ENCODE measurements around the gene OSTN. TPM values are rescaled to one million over a fixed set of nuclear protein-coding genes. Genes with fewer than 3 reads are reported as not detected.
A peak's percentile ranks its signal among the peaks of the same experiment; 100 is the strongest.

Gene OSTN
- total and polyA plus RNA-seq, 3 experiments from 2014 or later = not detected

DNA sequence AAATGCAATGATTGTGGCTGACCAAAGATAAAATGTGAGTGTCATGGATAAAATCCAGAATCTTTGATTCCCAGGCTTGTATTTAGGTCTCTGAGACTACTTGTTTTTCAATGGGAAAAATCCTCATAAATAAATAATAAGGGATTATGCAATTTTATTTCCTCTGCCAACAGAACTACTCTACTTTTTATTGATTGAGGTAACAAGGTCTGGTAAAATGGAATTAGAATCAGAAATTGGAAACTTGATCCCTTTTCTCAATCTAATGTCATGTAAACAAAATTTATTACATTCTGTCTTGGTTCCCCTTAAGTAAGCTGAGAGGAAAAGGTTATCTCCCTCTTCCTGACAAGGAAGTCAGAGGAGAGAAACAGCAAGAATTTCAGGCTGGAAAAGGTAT is 81.8 kb downstream of the OSTN start:
- Histone ChIP-seq H3K27me3 (ENCODE audit: insufficient read depth, low read length, poor library complexity, severe bottlenecking) (no peaks in the 10 kb centered on the region), H3K4me1 (ENCODE audit: insufficient read depth, low read length) (no peaks in the 10 kb centered on the region), H3K27ac (ENCODE audit: low read depth, low read length) (no peak overlapping the region), H3K9me3 (ENCODE audit: low read length) (no peaks in the 10 kb centered on the region), H3K36me3 (ENCODE audit: insufficient read depth, low read length) (no peaks in the 10 kb centered on the region), H3K4me3 (ENCODE audit: low read length) (no peak overlapping the region)
- no peaks in the 10 kb centered on the region for H3K27me3 Mint-ChIP-seq
- no peaks in the 10 kb centered on the region for H3K4me1 Mint-ChIP-seq
- H3K36me3 Mint-ChIP-seq = no peaks in the 10 kb centered on the region
- POLR2A ChIA-PET = no interaction called here
- no peak for DNase-seq
- peaks cover 0 to 10% (median 2%) of the 10 kb centered on the region in 5 donors for H3K9me3 Mint-ChIP-seq
- CTCF ChIA-PET = no interaction called here
- H3K27ac Mint-ChIP-seq = no peak overlapping the region
- H3K4me3 Mint-ChIP-seq = no peak overlapping the region

DNA sequence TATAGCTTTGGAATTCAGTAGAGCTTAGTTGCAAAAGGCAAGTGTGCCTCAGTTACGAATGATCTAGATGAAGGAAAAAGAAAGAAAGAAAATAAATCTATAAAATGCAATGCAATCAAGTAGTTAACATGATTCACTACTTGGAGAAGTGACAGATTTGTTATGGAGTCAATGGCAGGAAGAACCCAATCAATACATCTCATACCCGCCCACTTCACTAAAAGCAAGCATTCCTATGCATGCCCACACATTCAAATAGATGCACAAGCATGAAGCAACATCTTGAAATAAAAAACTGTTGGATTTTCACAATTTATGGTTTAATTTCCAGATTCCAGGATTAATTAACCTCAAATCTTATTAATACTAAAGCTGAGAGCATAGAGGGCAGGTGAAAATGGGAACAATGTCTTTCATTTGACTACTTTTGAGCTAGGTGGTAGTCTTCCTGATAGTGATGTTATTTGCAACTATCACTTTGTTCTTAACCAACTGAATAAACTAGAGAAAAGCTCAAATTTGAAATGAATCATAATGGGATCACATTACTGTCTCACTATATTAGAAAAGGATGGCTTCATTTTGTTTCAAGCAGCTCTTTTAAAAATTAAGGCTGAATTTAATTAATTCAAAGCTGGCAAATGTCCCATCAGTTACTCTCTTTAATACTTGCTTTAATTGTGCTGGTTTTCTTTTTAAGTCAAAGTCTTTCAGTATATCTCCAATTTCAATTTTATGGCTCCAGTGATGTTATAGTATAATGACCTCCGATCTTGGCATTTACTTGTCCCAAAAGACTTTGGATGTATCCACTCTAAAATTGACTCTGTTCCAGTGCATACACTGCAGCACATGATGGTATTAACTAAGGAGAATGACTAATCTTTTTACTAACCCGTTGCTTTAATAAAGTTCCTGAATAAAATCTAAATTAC is 83.5 kb downstream of the OSTN start:
- Mint-ChIP-seq H3K36me3 (no peaks in the 10 kb centered on the region), H3K27me3 (no peaks in the 10 kb centered on the region), H3K4me3 (no peak overlapping the region), H3K27ac (no peak overlapping the region), H3K4me1 (no peaks in the 10 kb centered on the region), H3K9me3 (peaks cover 0 to 10% (median 2%) of the 10 kb centered on the region in 5 donors)
- CTCF ChIA-PET = interaction anchor here (1.5 kb wide), 1 partner anchor 17 kb away, joined by 3 read pairs; no protein-coding TSS in a partner anchor
- Histone ChIP-seq H3K4me3 (ENCODE audit: low read length) (no peak overlapping the region), H3K27ac (ENCODE audit: low read depth, low read length) (no peak overlapping the region), H3K9me3 (ENCODE audit: low read length) (no peaks in the 10 kb centered on the region), H3K36me3 (ENCODE audit: insufficient read depth, low read length) (no peaks in the 10 kb centered on the region), H3K27me3 (ENCODE audit: insufficient read depth, low read length, poor library complexity, severe bottlenecking) (no peaks in the 10 kb centered on the region), H3K4me1 (ENCODE audit: insufficient read depth, low read length) (no peaks in the 10 kb centered on the region)
- DNase-seq = no peak
- POLR2A ChIA-PET = no interaction called here

DNA sequence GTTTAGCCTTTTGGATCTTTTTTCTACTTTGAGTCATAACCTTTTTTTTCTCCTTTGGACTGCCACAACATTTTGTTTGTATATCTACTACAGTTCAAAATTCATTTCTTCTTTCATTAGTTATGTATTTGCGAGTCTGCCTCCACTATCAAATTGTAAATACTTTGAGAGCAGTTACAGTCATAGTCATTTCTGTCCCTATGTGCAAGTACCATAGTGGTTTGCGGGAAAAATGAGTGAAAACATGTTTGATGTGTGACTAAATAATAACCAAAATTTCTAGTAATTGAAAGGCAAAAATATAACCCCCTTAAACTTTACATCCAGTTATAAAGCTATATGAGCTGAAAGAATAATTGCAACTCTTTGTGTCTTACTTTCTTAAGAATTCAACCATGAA is 84.4 kb downstream of the OSTN start:
- H3K36me3 Mint-ChIP-seq = no peaks in the 10 kb centered on the region
- no peak for DNase-seq
- no peak overlapping the region for H3K4me3 Mint-ChIP-seq
- peaks cover 0 to 10% (median 2%) of the 10 kb centered on the region in 5 donors for H3K9me3 Mint-ChIP-seq
- H3K4me3 ChIP-seq (ENCODE audit: low read length) = no peak overlapping the region
- no peak overlapping the region for H3K27ac ChIP-seq (ENCODE audit: low read depth, low read length)
- H3K27me3 ChIP-seq (ENCODE audit: insufficient read depth, low read length, poor library complexity, severe bottlenecking) = no peaks in the 10 kb centered on the region
- ChIA-PET CTCF (interaction anchor here (1.5 kb wide), 1 partner anchor 18 kb away, joined by 3 read pairs; no protein-coding TSS in a partner anchor), POLR2A (no interaction called here)
- no peaks in the 10 kb centered on the region for H3K36me3 ChIP-seq (ENCODE audit: insufficient read depth, low read length)
- no peaks in the 10 kb centered on the region for H3K4me1 ChIP-seq (ENCODE audit: insufficient read depth, low read length)
- no peak overlapping the region for H3K27ac Mint-ChIP-seq
- no peaks in the 10 kb centered on the region for H3K9me3 ChIP-seq (ENCODE audit: low read length)
- H3K27me3 Mint-ChIP-seq = no peaks in the 10 kb centered on the region
- no peaks in the 10 kb centered on the region for H3K4me1 Mint-ChIP-seq

DNA sequence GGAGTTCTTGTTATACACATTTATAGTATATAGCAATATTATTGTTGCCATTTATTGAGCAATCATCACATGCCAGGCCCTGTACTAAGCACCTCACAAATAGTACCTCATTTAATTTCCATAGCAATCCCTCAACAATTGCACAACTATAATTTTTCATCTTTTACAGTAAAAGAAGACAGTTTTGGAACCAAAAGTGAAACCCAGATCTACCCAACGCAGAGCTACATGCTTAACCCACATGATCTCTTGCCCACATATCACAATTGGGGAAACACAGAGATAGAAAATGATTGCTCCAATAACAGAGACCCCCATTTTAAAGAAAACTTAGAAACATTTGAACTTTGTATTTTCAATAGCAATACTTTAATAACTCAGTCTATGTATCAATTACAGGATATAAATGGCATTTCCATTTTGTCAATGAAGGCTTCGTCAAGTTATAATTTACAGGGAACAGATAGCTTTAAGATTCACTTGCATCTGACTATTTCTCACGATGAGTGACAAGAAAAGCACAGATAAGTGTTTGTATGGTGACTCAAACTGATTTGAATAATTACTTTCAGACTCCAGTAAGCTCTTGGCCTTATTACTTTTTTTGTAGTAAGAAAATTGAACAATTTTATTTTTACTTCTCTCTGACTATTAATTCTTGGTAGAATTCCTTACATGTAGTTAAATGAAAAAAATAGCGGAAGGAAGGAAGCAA is 91.4 kb downstream of the OSTN start:
- H3K36me3 ChIP-seq (ENCODE audit: insufficient read depth, low read length) = no peaks in the 10 kb centered on the region
- CTCF ChIA-PET = no interaction called here
- H3K9me3 ChIP-seq (ENCODE audit: low read length) = no peaks in the 10 kb centered on the region
- Mint-ChIP-seq H3K27me3 (no peaks in the 10 kb centered on the region), H3K9me3 (peaks cover 0 to 3% (median 0%) of the 10 kb centered on the region in 5 donors), H3K36me3 (no peaks in the 10 kb centered on the region), H3K4me1 (peaks cover 0 to 12% (median 7%) of the 10 kb centered on the region in 3 donors), H3K27ac (peak overlapping the region in 1 of 8 donors; percentile 64), H3K4me3 (peak overlapping the region in 6 of 7 donors; percentile 3 to 49 (median 9))
- no peak overlapping the region for H3K27ac ChIP-seq (ENCODE audit: low read depth, low read length)
- DNase-seq = no peak
- POLR2A ChIA-PET = no interaction called here
- no peak overlapping the region for H3K4me3 ChIP-seq (ENCODE audit: low read length)
- H3K27me3 ChIP-seq (ENCODE audit: insufficient read depth, low read length, poor library complexity, severe bottlenecking) = no peaks in the 10 kb centered on the region
- no peaks in the 10 kb centered on the region for H3K4me1 ChIP-seq (ENCODE audit: insufficient read depth, low read length)

DNA sequence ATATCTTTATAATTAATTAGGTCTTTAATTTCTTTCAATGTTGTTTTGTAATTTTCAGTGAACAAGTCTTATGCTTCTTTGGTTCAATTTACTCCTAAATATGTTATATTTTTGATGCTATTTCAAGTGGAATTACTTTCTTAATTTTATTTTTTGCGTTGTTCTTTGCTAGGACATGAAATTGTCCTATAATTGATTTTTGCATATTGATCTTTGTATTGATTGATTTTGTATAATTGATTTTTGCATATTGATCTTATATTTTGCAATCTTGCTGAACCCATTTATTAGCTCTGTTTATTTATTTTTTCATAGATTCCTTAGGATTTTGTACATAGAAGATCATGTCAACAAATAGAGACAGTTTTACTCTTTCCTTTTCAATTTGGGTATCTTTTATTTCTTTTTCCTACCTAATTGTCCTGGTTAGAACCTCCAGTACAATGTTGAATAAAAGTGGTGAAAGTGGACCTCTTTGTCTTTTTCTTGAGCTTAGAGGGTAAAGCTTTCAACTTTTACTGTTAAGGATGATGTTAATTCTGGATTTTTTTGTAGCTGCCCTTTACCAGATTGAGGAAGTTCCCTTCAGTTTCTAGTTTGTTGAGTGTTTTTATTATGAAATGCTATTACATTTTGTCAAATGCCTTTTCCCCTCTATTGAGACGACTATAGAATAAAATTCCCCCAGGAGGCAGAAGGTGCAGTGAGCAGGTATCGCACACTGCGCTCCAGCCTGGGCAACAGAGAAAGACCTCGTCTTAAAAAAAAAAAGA is 93.4 kb downstream of the OSTN start:
- H3K36me3 Mint-ChIP-seq = no peaks in the 10 kb centered on the region
- H3K27me3 ChIP-seq (ENCODE audit: insufficient read depth, low read length, poor library complexity, severe bottlenecking) = no peaks in the 10 kb centered on the region
- no peaks in the 10 kb centered on the region for H3K4me1 ChIP-seq (ENCODE audit: insufficient read depth, low read length)
- H3K4me1 Mint-ChIP-seq = peaks cover 0 to 12% (median 7%) of the 10 kb centered on the region in 3 donors
- H3K27me3 Mint-ChIP-seq = no peaks in the 10 kb centered on the region
- H3K27ac ChIP-seq (ENCODE audit: low read depth, low read length) = no peak overlapping the region
- no peak for DNase-seq
- no peak overlapping the region for H3K27ac Mint-ChIP-seq
- H3K4me3 Mint-ChIP-seq = no peak overlapping the region
- ChIA-PET CTCF (no interaction called here), POLR2A (no interaction called here)
- H3K9me3 Mint-ChIP-seq = peaks cover 0 to 3% (median 0%) of the 10 kb centered on the region in 5 donors
- no peak overlapping the region for H3K4me3 ChIP-seq (ENCODE audit: low read length)
- H3K9me3 ChIP-seq (ENCODE audit: low read length) = no peaks in the 10 kb centered on the region
- H3K36me3 ChIP-seq (ENCODE audit: insufficient read depth, low read length) = no peaks in the 10 kb centered on the region

DNA sequence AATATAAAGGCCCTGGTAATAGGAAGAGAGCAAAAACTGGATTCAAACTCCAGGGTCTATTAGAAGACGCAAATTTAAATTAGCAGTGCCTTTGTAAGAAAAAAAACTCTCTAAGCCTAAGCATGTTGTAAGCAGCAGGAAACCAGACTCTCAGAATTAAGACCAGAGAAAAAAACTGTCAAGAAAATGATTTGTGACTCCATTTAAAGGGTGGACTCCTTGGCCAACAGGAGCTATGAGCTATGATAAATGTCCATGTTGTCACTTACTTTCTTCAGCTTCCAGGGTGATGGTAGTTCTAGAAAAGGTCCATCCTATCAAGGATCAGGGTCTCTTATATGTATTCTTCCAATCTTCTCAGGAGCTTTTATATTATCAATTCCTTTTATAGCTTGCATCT is 95.2 kb downstream of the OSTN start:
- peaks cover 0 to 12% (median 7%) of the 10 kb centered on the region in 3 donors for H3K4me1 Mint-ChIP-seq
- POLR2A ChIA-PET = no interaction called here
- no peaks in the 10 kb centered on the region for H3K27me3 Mint-ChIP-seq

DNA sequence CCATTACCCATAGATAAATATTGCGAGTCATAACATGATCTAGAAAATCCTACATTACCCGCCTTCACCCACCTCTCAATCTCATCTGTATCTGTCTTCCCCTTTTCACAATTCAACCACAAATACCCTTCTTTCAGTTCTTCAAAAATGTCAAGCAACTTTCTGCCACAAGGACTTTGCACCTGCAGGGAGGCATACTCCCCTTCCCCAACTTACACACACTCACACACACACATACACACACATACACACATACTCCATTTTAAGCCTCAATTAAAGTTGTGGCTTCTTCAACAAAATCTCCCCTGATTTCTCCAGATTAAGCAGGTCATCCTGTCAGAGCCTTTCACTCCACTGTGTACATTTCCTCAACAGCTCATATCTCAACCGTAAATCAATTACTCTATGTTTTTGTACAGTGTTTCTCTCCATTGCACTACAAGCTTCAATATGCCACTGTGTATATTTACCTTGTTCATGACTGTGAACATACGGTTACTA is 97.0 kb downstream of the OSTN start:
- H3K36me3 ChIP-seq (ENCODE audit: insufficient read depth, low read length) = no peaks in the 10 kb centered on the region
- no peak overlapping the region for H3K4me3 ChIP-seq (ENCODE audit: low read length)
- no peaks in the 10 kb centered on the region for H3K4me1 ChIP-seq (ENCODE audit: insufficient read depth, low read length)
- H3K4me1 Mint-ChIP-seq = no peaks in the 10 kb centered on the region
- H3K4me3 Mint-ChIP-seq = no peak overlapping the region
- H3K27ac Mint-ChIP-seq = no peak overlapping the region
- ChIA-PET POLR2A (no interaction called here), CTCF (no interaction called here)
- no peak overlapping the region for H3K27ac ChIP-seq (ENCODE audit: low read depth, low read length)
- peaks cover 0 to 2% (median 0%) of the 10 kb centered on the region in 5 donors for H3K9me3 Mint-ChIP-seq
- no peaks in the 10 kb centered on the region for H3K36me3 Mint-ChIP-seq
- H3K27me3 Mint-ChIP-seq = no peaks in the 10 kb centered on the region
- H3K27me3 ChIP-seq (ENCODE audit: insufficient read depth, low read length, poor library complexity, severe bottlenecking) = no peaks in the 10 kb centered on the region
- DNase-seq = no peak
- H3K9me3 ChIP-seq (ENCODE audit: low read length) = no peaks in the 10 kb centered on the region

More for the DNA sequence above, 95.2 kb downstream of the OSTN start:
- Mint-ChIP-seq H3K9me3 (peaks cover 0 to 3% (median 0%) of the 10 kb centered on the region in 5 donors), H3K4me3 (no peak overlapping the region), H3K27ac (no peak overlapping the region), H3K36me3 (no peaks in the 10 kb centered on the region)
- H3K36me3 ChIP-seq (ENCODE audit: insufficient read depth, low read length) = no peaks in the 10 kb centered on the region
- H3K9me3 ChIP-seq (ENCODE audit: low read length) = no peaks in the 10 kb centered on the region
- no peak overlapping the region for H3K4me3 ChIP-seq (ENCODE audit: low read length)
- CTCF ChIA-PET = no interaction called here
- DNase-seq = no peak
- H3K27me3 ChIP-seq (ENCODE audit: insufficient read depth, low read length, poor library complexity, severe bottlenecking) = no peaks in the 10 kb centered on the region
- no peak overlapping the region for H3K27ac ChIP-seq (ENCODE audit: low read depth, low read length)
- no peaks in the 10 kb centered on the region for H3K4me1 ChIP-seq (ENCODE audit: insufficient read depth, low read length)

All from CD8-positive, alpha-beta memory T cell (primary cell).